Cortex of kidney (tissue), 1 donor: ENCODE measurements around the gene SERTAD2.

ENCODE experiments used
- DNase-seq: peaks from one replicate; lab custom pipeline; 2025; lab: John Stamatoyannopoulos, UW

SERTAD2 gene

GRCh38 chr2:64627860-64628841 is 25.6 kb downstream of the SERTAD2 start:
- no peak for DNase-seq

- no peak for DNase-seq
These were observed 26.6 kb downstream of the SERTAD2 start for GRCh38 chr2:64626963-64627760.

- DNase-seq: no peak
These were observed 27.4 kb downstream of the SERTAD2 start for GRCh38 chr2:64626146-64626809.

GRCh38 chr2:64625299-64626145 is 28.2 kb downstream of the SERTAD2 start:
- DNase-seq: no peak

- no peak for DNase-seq
These were observed 28.9 kb downstream of the SERTAD2 start for GRCh38 chr2:64624862-64625261.

- no peak for DNase-seq
These were observed 29.6 kb downstream of the SERTAD2 start for GRCh38 chr2:64624108-64624610.

- DNase-seq: no peak
These were observed 30.4 kb downstream of the SERTAD2 start for GRCh38 chr2:64623242-64623850.

- no peak for DNase-seq
These were observed 31.1 kb downstream of the SERTAD2 start for GRCh38 chr2:64622443-64623241.

GRCh38 chr2:64620661-64621060 is 33.1 kb downstream of the SERTAD2 start:
- no peak for DNase-seq

GRCh38 chr2:64617631-64618151 is 36.0 kb downstream of the SERTAD2 start:
- DNase-seq: no peak

- no peak for DNase-seq
These were observed 37.7 kb downstream of the SERTAD2 start for GRCh38 chr2:64615844-64616536.

GRCh38 chr2:64615192-64615763 is 38.4 kb downstream of the SERTAD2 start:
- no peak for DNase-seq

GRCh38 chr2:64613276-64613675 is 40.4 kb downstream of the SERTAD2 start:
- no peak for DNase-seq

- DNase-seq: no peak
These were observed 41.0 kb downstream of the SERTAD2 start for GRCh38 chr2:64612575-64613195.

- no peak for DNase-seq
These were observed 43.3 kb downstream of the SERTAD2 start for GRCh38 chr2:64610316-64610855.

GRCh38 chr2:64609942-64610281 is 43.8 kb downstream of the SERTAD2 start:
- DNase-seq: no peak

- no peak for DNase-seq
These were observed 44.3 kb downstream of the SERTAD2 start for GRCh38 chr2:64609227-64609941.
